ENCODE measurements around the gene KDM2A.

KDM2A gene

DNA sequence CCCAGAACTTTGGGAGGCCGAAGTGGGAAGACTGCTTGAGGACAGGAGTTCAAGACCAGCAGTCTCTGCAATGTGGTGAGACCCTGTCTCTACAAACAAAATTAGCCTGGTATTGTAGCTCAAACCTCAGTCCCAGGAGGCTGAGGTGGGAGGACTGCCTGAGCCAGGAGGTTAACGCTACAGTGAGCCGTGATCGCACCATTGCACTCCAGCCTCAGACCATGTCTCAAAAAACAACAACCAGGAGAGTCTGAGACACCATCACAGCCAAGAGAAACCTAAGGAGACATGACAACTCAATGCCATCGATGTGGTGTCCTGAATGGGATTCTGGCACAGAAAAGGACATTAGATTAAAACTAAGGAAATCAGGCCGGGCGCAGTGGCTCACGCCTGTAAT is 28.3 kb upstream of the KDM2A start:
- Histone ChIP-seq H2AFZ (ENCODE audit: low read depth, low read length) (no peak overlapping the region), H3K4me1 (ENCODE audit: insufficient read depth, low read length) (no peaks in the 10 kb centered on the region), H3K79me2 (ENCODE audit: insufficient read depth, low read length) (no peaks in the 10 kb centered on the region), H3K27ac (ENCODE audit: low read length) (no peak overlapping the region), H4K20me1 (ENCODE audit: insufficient read depth, low read length) (no peaks in the 10 kb centered on the region), H3K36me3 (ENCODE audit: insufficient read depth, low read length) (no peaks in the 10 kb centered on the region), H3K27me3 (ENCODE audit: insufficient read depth, low read length, poor library complexity) (no peaks in the 10 kb centered on the region), H3K9ac (ENCODE audit: low read depth, low read length) (no peak overlapping the region), H3K4me3 (ENCODE audit: low read depth in 1 of 2, low read length in 2 of 2) (no peak overlapping the region), H3K4me2 (ENCODE audit: insufficient read depth, low read length) (no peak overlapping the region), H3K9me3 (ENCODE audit: insufficient read depth, low read length, severe bottlenecking) (no peaks in the 10 kb centered on the region)
- TF ChIP-seq EZH2 (IDR thresholded peaks at IDR 0.05; ENCODE audit: borderline replicate concordance, low read depth, low read length, severe bottlenecking) = no peak
- TF ChIP-seq, protein P1, sequence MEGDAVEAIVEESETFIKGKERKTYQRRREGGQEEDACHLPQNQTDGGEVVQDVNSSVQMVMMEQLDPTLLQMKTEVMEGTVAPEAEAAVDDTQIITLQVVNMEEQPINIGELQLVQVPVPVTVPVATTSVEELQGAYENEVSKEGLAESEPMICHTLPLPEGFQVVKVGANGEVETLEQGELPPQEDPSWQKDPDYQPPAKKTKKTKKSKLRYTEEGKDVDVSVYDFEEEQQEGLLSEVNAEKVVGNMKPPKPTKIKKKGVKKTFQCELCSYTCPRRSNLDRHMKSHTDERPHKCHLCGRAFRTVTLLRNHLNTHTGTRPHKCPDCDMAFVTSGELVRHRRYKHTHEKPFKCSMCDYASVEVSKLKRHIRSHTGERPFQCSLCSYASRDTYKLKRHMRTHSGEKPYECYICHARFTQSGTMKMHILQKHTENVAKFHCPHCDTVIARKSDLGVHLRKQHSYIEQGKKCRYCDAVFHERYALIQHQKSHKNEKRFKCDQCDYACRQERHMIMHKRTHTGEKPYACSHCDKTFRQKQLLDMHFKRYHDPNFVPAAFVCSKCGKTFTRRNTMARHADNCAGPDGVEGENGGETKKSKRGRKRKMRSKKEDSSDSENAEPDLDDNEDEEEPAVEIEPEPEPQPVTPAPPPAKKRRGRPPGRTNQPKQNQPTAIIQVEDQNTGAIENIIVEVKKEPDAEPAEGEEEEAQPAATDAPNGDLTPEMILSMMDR (IDR thresholded peaks at IDR 0.05; ENCODE audit: borderline replicate concordance, extremely low read depth, low read length, poor library complexity, severe bottlenecking) = no peak
- no peak for DNase-seq
- no peak for ATAC-seq (ENCODE audit: insufficient read depth, low read depth)

DNA sequence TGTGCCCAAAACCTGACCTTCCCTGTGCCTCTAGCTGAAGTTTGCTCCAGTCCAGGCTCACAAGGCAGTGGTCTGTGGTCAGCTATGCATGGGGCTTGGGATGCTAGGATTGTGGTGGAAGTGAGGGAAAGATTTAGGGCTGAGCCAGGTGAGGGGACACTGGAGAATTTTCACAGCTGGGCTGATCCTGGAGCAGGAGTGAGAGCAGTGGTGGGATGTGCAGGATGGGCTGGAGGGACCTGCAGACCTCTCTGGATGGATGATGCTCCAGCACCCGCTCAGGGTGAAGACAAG is 23.9 kb upstream of the KDM2A start:
- Histone ChIP-seq H3K9me3 (ENCODE audit: insufficient read depth, low read length, severe bottlenecking) (no peaks in the 10 kb centered on the region), H3K27ac (ENCODE audit: low read length) (no peak overlapping the region), H2AFZ (ENCODE audit: low read depth, low read length) (no peak overlapping the region), H3K9ac (ENCODE audit: low read depth, low read length) (no peak overlapping the region), H3K4me3 (ENCODE audit: low read depth in 1 of 2, low read length in 2 of 2) (no peak overlapping the region), H3K36me3 (ENCODE audit: insufficient read depth, low read length) (no peaks in the 10 kb centered on the region), H3K4me2 (ENCODE audit: insufficient read depth, low read length) (no peak overlapping the region), H4K20me1 (ENCODE audit: insufficient read depth, low read length) (no peaks in the 10 kb centered on the region), H3K27me3 (ENCODE audit: insufficient read depth, low read length, poor library complexity) (no peaks in the 10 kb centered on the region), H3K79me2 (ENCODE audit: insufficient read depth, low read length) (no peaks in the 10 kb centered on the region), H3K4me1 (ENCODE audit: insufficient read depth, low read length) (peaks cover 5% of the 10 kb centered on the region)
- no peak for DNase-seq
- no peak for ATAC-seq (ENCODE audit: insufficient read depth, low read depth)
- no peak for TF ChIP-seq EZH2 (IDR thresholded peaks at IDR 0.05; ENCODE audit: borderline replicate concordance, low read depth, low read length, severe bottlenecking)
- TF ChIP-seq, protein P1 (IDR thresholded peaks at IDR 0.05; ENCODE audit: borderline replicate concordance, extremely low read depth, low read length, poor library complexity, severe bottlenecking) = no peak

DNA sequence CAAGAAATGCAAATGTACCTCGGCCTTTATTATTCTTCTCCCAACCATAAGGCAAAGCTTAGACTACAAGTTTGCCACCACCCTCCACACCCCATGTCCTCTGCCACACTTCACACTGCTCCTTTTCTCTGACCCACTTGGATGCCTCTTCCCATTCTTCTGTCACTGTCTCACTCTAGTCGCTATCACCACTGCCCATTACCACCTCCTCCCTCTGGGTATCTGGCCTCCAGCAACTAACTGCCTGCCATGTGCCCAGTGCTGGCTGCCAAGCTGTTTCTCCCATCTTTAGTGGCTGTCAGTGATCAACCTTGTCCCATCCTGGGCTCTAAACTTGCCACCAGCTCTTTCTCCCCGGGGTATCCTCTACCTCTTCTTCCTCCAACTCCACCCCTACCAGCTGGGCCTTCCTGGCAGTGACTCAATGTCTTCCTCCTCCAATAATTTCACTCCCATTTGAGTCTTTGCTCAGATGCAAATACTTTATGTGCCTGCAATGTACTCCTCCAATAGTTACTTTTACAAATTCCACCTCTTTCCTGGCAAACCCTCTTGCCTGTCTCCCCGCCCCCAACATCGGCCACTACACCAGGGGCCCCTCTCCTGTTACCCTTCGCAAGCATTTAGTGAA is 20.1 kb upstream of the KDM2A start:
- Histone ChIP-seq H3K36me3 (ENCODE audit: insufficient read depth, low read length) (no peaks in the 10 kb centered on the region), H3K9ac (ENCODE audit: low read depth, low read length) (no peak overlapping the region), H3K27me3 (ENCODE audit: insufficient read depth, low read length, poor library complexity) (no peaks in the 10 kb centered on the region), H2AFZ (ENCODE audit: low read depth, low read length) (no peak overlapping the region), H3K9me3 (ENCODE audit: insufficient read depth, low read length, severe bottlenecking) (no peaks in the 10 kb centered on the region), H4K20me1 (ENCODE audit: insufficient read depth, low read length) (no peaks in the 10 kb centered on the region), H3K4me3 (ENCODE audit: low read depth in 1 of 2, low read length in 2 of 2) (no peak overlapping the region), H3K79me2 (ENCODE audit: insufficient read depth, low read length) (no peaks in the 10 kb centered on the region), H3K27ac (ENCODE audit: low read length) (no peak overlapping the region), H3K4me2 (ENCODE audit: insufficient read depth, low read length) (no peak overlapping the region), H3K4me1 (ENCODE audit: insufficient read depth, low read length) (peaks cover 20% of the 10 kb centered on the region)
- ATAC-seq (ENCODE audit: insufficient read depth, low read depth) (no peak), DNase-seq (no peak)
- no peak for TF ChIP-seq EZH2 (IDR thresholded peaks at IDR 0.05; ENCODE audit: borderline replicate concordance, low read depth, low read length, severe bottlenecking)
- TF ChIP-seq, protein P1 (IDR thresholded peaks at IDR 0.05; ENCODE audit: borderline replicate concordance, extremely low read depth, low read length, poor library complexity, severe bottlenecking) = no peak
